ENCODE results near the gene CD22.
"Not testable (repeated sequence)": the region's sequence is repeated elsewhere in the genome, so short reads cannot be mapped to it uniquely, and the experiment has no call there.

Gene CD22

GRCh38 chr19:35359395-35359794, 30.4 kb downstream of the CD22 start:
- DNase-seq (ENCODE audit: low read depth in 2 of 2): not testable (repeated sequence)

GRCh38 chr19:35360081-35360480, 31.1 kb downstream of the CD22 start:
- DNase-seq (ENCODE audit: low read depth in 2 of 2): not testable (repeated sequence)

- no peak for DNase-seq (ENCODE audit: low read depth in 2 of 2)
Measured at GRCh38 chr19:35360880-35361420, 32.0 kb downstream of the CD22 start.

GRCh38 chr19:35362261-35363000, 33.4 kb downstream of the CD22 start:
- no peak for DNase-seq (ENCODE audit: low read depth in 2 of 2)

- DNase-seq (ENCODE audit: low read depth in 2 of 2): no peak
Measured at GRCh38 chr19:35363001-35363590, 34.1 kb downstream of the CD22 start.

GRCh38 chr19:35363711-35364425, 34.9 kb downstream of the CD22 start:
- no peak for DNase-seq (ENCODE audit: low read depth in 2 of 2)

- no peak for DNase-seq (ENCODE audit: low read depth in 2 of 2)
Measured at GRCh38 chr19:35365303-35365702, 36.3 kb downstream of the CD22 start.

- DNase-seq (ENCODE audit: low read depth in 2 of 2): no peak
Measured at GRCh38 chr19:35368378-35368777, 39.4 kb downstream of the CD22 start.

GRCh38 chr19:35369522-35369921, 40.5 kb downstream of the CD22 start:
- no peak for DNase-seq (ENCODE audit: low read depth in 2 of 2)

GRCh38 chr19:35370722-35371121, 41.7 kb downstream of the CD22 start, which contains the start of gene GPR42:
Gene GPR42 (plus strand): TSS chr19:35371068. CDS start chr19:35371360, 292 bp downstream.
- DNase-seq (ENCODE audit: low read depth in 2 of 2): no peak

GRCh38 chr19:35373492-35373891, 44.5 kb downstream of the CD22 start:
- no peak for DNase-seq (ENCODE audit: low read depth in 2 of 2)

GRCh38 chr19:35374031-35374430, 45.0 kb downstream of the CD22 start:
- not testable (repeated sequence) for DNase-seq (ENCODE audit: low read depth in 2 of 2)

- no peak for DNase-seq (ENCODE audit: low read depth in 2 of 2)
Measured at GRCh38 chr19:35375505-35376307, 46.7 kb downstream of the CD22 start.

GRCh38 chr19:35377656-35378055, 48.7 kb downstream of the CD22 start:
- DNase-seq (ENCODE audit: low read depth in 2 of 2): no peak

- DNase-seq (ENCODE audit: low read depth in 2 of 2): no peak
Measured at GRCh38 chr19:35378356-35378755, 49.4 kb downstream of the CD22 start.

GRCh38 chr19:35379545-35379944, 50.6 kb downstream of the CD22 start:
- not testable (repeated sequence) for DNase-seq (ENCODE audit: low read depth in 2 of 2)

GRCh38 chr19:35379992-35380391, 51.0 kb downstream of the CD22 start:
- DNase-seq (ENCODE audit: low read depth in 2 of 2): no peak

- DNase-seq (ENCODE audit: low read depth in 2 of 2): no peak
Measured at GRCh38 chr19:35380450-35381124, 51.6 kb downstream of the CD22 start.

GRCh38 chr19:35381318-35381717, 52.3 kb downstream of the CD22 start:
- DNase-seq (ENCODE audit: low read depth in 2 of 2): no peak

GRCh38 chr19:35381926-35382325, 52.9 kb downstream of the CD22 start:
- no peak for DNase-seq (ENCODE audit: low read depth in 2 of 2)

GRCh38 chr19:35383536-35383935, 54.5 kb downstream of the CD22 start:
- DNase-seq (ENCODE audit: low read depth in 2 of 2): no peak
